T-helper 1 cell treated with Interleukin-12 subunit alpha and Interleukin-12 subunit beta and Interleukin-4 antibody, amounts not matched to agents 30 μg/mL and 1 μg/mL, for 36 hours (primary cell): ENCODE results near the gene NTM.

Experiments used
- H3K27ac Mint-ChIP-seq: one replicate; pipeline ENCODE4 v1.8.0; 2021; ENCODE audit warnings: mild to moderate bottlenecking, mixed read lengths
- H3K27me3 Mint-ChIP-seq: one replicate; pipeline ENCODE4 v1.8.0; 2021; ENCODE audit warnings: low read depth, mixed read lengths
- H3K36me3 Mint-ChIP-seq: one replicate; pipeline ENCODE4 v1.8.0; 2021; ENCODE audit warnings: low read depth, mixed read lengths
- H3K4me1 Mint-ChIP-seq: one replicate; pipeline ENCODE4 v1.8.0; 2021; ENCODE audit warnings: low read depth, mixed read lengths
- H3K4me3 Mint-ChIP-seq: one replicate; pipeline ENCODE4 v1.8.0; 2021; ENCODE audit warnings: mild to moderate bottlenecking, moderate library complexity, mixed read lengths
- H3K9me3 Mint-ChIP-seq: one replicate; pipeline ENCODE4 v1.8.0; 2021; ENCODE audit warnings: mixed read lengths

NTM gene

GRCh38 chr11:132293586-132293985 lies 923.2 kb downstream of the NTM start:
- H3K27ac Mint-ChIP-seq, result no peak overlapping the region
- no peaks in the 10 kb centered on the region for H3K36me3 Mint-ChIP-seq
- H3K4me3 Mint-ChIP-seq, result no peak overlapping the region
- H3K27me3 Mint-ChIP-seq, result no peaks in the 10 kb centered on the region
- no peaks in the 10 kb centered on the region for H3K4me1 Mint-ChIP-seq
- H3K9me3 Mint-ChIP-seq, result no peaks in the 10 kb centered on the region

- H3K4me3 Mint-ChIP-seq, result no peak overlapping the region
- no peaks in the 10 kb centered on the region for H3K4me1 Mint-ChIP-seq
- H3K9me3 Mint-ChIP-seq, result no peaks in the 10 kb centered on the region
- H3K27ac Mint-ChIP-seq, result no peak overlapping the region
- no peaks in the 10 kb centered on the region for H3K27me3 Mint-ChIP-seq
- H3K36me3 Mint-ChIP-seq, result no peaks in the 10 kb centered on the region
These were observed 926.7 kb downstream of the NTM start for GRCh38 chr11:132296946-132297610.

- H3K4me3 Mint-ChIP-seq, result no peak overlapping the region
- no peaks in the 10 kb centered on the region for H3K27me3 Mint-ChIP-seq
- no peaks in the 10 kb centered on the region for H3K36me3 Mint-ChIP-seq
- H3K27ac Mint-ChIP-seq, result no peak overlapping the region
- H3K4me1 Mint-ChIP-seq, result no peaks in the 10 kb centered on the region
- no peaks in the 10 kb centered on the region for H3K9me3 Mint-ChIP-seq
These were observed 927.9 kb downstream of the NTM start for GRCh38 chr11:132298357-132298756.

GRCh38 chr11:132300283-132300682 lies 929.9 kb downstream of the NTM start:
- H3K4me1 Mint-ChIP-seq, result no peaks in the 10 kb centered on the region
- no peak overlapping the region for H3K4me3 Mint-ChIP-seq
- no peak overlapping the region for H3K27ac Mint-ChIP-seq
- no peaks in the 10 kb centered on the region for H3K36me3 Mint-ChIP-seq
- no peaks in the 10 kb centered on the region for H3K9me3 Mint-ChIP-seq
- no peaks in the 10 kb centered on the region for H3K27me3 Mint-ChIP-seq

GRCh38 chr11:132301465-132301864 lies 931.0 kb downstream of the NTM start:
- no peaks in the 10 kb centered on the region for H3K27me3 Mint-ChIP-seq
- no peaks in the 10 kb centered on the region for H3K4me1 Mint-ChIP-seq
- H3K9me3 Mint-ChIP-seq, result peaks cover 5% of the 10 kb centered on the region
- H3K36me3 Mint-ChIP-seq, result no peaks in the 10 kb centered on the region
- no peak overlapping the region for H3K27ac Mint-ChIP-seq
- no peak overlapping the region for H3K4me3 Mint-ChIP-seq

GRCh38 chr11:132301900-132302299 lies 931.5 kb downstream of the NTM start:
- no peak overlapping the region for H3K4me3 Mint-ChIP-seq
- no peaks in the 10 kb centered on the region for H3K36me3 Mint-ChIP-seq
- no peak overlapping the region for H3K27ac Mint-ChIP-seq
- no peaks in the 10 kb centered on the region for H3K27me3 Mint-ChIP-seq
- H3K4me1 Mint-ChIP-seq, result no peaks in the 10 kb centered on the region
- H3K9me3 Mint-ChIP-seq, result peaks cover 5% of the 10 kb centered on the region

- H3K4me1 Mint-ChIP-seq, result no peaks in the 10 kb centered on the region
These were observed 937.0 kb downstream of the NTM start for GRCh38 chr11:132307309-132308020.

GRCh38 chr11:132310390-132311375 lies 940.3 kb downstream of the NTM start:
- Mint-ChIP-seq H3K27ac (no peak overlapping the region), H3K9me3 (peaks cover under 1% of the 10 kb centered on the region), H3K4me1 (no peaks in the 10 kb centered on the region), H3K4me3 (no peak overlapping the region), H3K36me3 (no peaks in the 10 kb centered on the region), H3K27me3 (no peaks in the 10 kb centered on the region)

More at GRCh38 chr11:132307309-132308020, 937.0 kb downstream of the NTM start:
- H3K9me3 Mint-ChIP-seq, result peaks cover 5% of the 10 kb centered on the region
- H3K4me3 Mint-ChIP-seq, result no peak overlapping the region
- H3K36me3 Mint-ChIP-seq, result no peaks in the 10 kb centered on the region
- no peaks in the 10 kb centered on the region for H3K27me3 Mint-ChIP-seq
- no peak overlapping the region for H3K27ac Mint-ChIP-seq

GRCh38 chr11:132311703-132312102 lies 941.3 kb downstream of the NTM start:
- H3K9me3 Mint-ChIP-seq, result peaks cover 5% of the 10 kb centered on the region
- H3K27me3 Mint-ChIP-seq, result no peaks in the 10 kb centered on the region
- no peak overlapping the region for H3K4me3 Mint-ChIP-seq
- H3K27ac Mint-ChIP-seq, result no peak overlapping the region
- H3K4me1 Mint-ChIP-seq, result no peaks in the 10 kb centered on the region
- H3K36me3 Mint-ChIP-seq, result no peaks in the 10 kb centered on the region

- no peaks in the 10 kb centered on the region for H3K27me3 Mint-ChIP-seq
- H3K27ac Mint-ChIP-seq, result no peak overlapping the region
- H3K4me1 Mint-ChIP-seq, result no peaks in the 10 kb centered on the region
These were observed 941.7 kb downstream of the NTM start for GRCh38 chr11:132312161-132312560.

GRCh38 chr11:132312701-132313111 lies 942.3 kb downstream of the NTM start:
- no peak overlapping the region for H3K27ac Mint-ChIP-seq
- no peaks in the 10 kb centered on the region for H3K27me3 Mint-ChIP-seq
- H3K4me1 Mint-ChIP-seq, result no peaks in the 10 kb centered on the region
- no peaks in the 10 kb centered on the region for H3K36me3 Mint-ChIP-seq
- H3K9me3 Mint-ChIP-seq, result peaks cover 5% of the 10 kb centered on the region
- no peak overlapping the region for H3K4me3 Mint-ChIP-seq

More at GRCh38 chr11:132312161-132312560, 941.7 kb downstream of the NTM start:
- peaks cover 5% of the 10 kb centered on the region for H3K9me3 Mint-ChIP-seq
- H3K36me3 Mint-ChIP-seq, result no peaks in the 10 kb centered on the region
- H3K4me3 Mint-ChIP-seq, result no peak overlapping the region

- H3K4me3 Mint-ChIP-seq, result no peak overlapping the region
- H3K36me3 Mint-ChIP-seq, result no peaks in the 10 kb centered on the region
- H3K27ac Mint-ChIP-seq, result no peak overlapping the region
- peaks cover 5% of the 10 kb centered on the region for H3K9me3 Mint-ChIP-seq
- no peaks in the 10 kb centered on the region for H3K27me3 Mint-ChIP-seq
- no peaks in the 10 kb centered on the region for H3K4me1 Mint-ChIP-seq
These were observed 944.6 kb downstream of the NTM start for GRCh38 chr11:132314911-132315455.

- Mint-ChIP-seq H3K36me3 (no peaks in the 10 kb centered on the region), H3K4me3 (no peak overlapping the region), H3K27me3 (no peaks in the 10 kb centered on the region), H3K4me1 (no peaks in the 10 kb centered on the region), H3K27ac (no peak overlapping the region), H3K9me3 (peaks cover 5% of the 10 kb centered on the region)
These were observed 945.3 kb downstream of the NTM start for GRCh38 chr11:132315696-132316095.

- H3K36me3 Mint-ChIP-seq, result no peaks in the 10 kb centered on the region
- H3K27ac Mint-ChIP-seq, result no peak overlapping the region
- H3K27me3 Mint-ChIP-seq, result no peaks in the 10 kb centered on the region
- peaks cover 5% of the 10 kb centered on the region for H3K9me3 Mint-ChIP-seq
- no peak overlapping the region for H3K4me3 Mint-ChIP-seq
- no peaks in the 10 kb centered on the region for H3K4me1 Mint-ChIP-seq
These were observed 948.2 kb downstream of the NTM start for GRCh38 chr11:132318421-132319157.
